ENCODE measurements around the gene ZNF146.
"Not testable (repeated sequence)": the region's sequence is repeated elsewhere in the genome, so short reads cannot be mapped to it uniquely, and the experiment has no call there.

Gene ZNF146

GRCh38 chr19:36236304-36236945 lies 21.5 kb downstream of the ZNF146 start:
- no peak for DNase-seq

DNA sequence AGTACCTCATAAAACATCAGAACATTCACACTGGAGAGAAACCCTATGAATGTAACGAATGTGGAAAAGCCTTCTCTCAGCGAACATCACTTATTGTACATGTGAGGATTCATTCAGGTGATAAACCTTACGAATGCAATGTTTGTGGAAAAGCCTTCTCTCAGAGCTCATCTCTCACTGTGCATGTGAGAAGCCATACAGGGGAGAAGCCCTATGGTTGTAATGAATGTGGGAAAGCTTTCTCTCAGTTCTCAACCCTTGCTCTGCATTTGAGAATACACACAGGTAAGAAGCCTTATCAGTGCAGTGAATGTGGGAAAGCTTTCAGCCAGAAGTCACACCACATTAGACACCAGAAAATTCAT lies 22.0 kb downstream of the ZNF146 start:
- DNase-seq: no peak

GRCh38 chr19:36244066-36244465 lies 29.2 kb downstream of the ZNF146 start:
- no peak for DNase-seq

DNA sequence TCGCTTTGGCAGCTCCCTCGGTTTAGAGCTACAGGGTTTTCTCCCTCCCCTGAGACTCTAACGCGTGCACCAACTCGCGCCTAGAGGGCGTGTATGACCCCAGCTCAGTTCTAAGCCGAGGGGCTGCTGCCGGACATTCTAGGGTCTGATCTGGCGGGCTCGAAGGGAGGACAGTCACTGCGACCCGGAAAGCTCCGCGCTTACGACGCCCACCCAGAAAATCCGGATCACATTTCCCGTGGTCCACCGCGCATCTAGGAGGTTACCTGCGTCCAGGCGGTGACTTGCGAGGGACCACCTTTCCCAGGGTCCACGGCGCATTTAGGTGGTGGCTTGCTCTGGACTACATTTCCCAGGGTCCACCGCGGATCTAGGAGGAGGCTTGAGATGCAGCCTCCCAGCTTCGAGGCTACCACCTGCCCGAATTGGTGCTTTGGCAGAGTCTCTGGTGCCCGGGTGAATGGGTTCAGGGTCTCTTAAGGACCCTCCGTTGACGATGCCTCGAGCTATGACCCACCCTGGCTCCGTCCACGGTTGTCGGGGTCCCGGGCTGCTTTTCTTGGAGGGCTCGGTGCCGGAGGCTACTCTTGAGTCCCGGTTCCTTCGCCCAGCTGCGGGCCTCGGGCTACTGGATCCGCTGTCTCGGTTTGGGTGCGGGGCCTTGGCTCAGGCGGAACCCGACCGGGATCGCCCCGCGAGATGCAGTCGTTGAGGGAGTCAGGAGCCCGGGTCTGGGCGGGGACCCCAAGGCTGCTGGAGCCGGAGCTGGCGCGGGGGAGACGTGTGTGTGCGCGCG lies 30.5 kb downstream of the ZNF146 start:
- DNase-seq: no peak

DNA sequence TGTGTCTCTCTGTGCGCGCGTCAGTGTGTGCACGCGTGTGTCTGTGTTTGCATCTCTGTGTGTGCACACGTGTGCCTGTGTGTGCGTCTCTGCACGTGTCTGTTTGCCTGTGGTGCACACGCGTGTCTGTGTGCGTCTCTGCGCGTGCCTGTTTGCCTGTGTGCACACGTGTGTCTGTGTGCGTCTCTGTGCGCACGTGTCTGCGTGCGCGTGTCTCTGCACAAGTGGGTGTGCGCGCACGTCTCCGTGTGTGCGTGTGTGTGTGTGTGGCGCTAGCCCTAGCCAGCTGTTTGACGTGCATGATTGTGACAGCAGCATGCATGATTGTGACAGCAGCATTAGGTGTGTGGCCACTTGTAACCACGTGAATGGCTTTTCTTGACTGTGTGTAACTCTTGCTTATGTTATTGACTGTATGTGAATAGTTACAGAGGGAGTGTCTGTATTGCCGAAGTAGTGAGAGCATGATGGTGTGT lies 31.1 kb downstream of the ZNF146 start:
- no peak for DNase-seq

DNA sequence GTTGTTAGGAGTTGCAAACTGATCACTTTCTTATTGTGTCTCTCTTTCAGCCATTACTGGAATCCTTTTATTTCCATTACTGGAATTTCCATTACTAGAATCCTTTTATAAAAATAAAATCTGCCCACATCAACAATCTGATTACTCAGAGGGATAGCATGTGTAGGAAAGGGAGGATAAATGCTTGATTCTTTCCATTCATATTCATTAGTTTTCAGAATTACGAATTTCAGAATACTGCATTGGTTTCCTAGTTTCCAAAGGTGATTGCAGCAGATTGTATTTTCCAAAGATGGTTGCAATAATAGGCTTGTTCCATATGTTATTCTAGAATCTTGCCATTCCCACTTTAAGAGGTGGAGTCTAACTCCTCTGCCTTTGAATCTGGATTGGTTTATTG lies 37.1 kb downstream of the ZNF146 start:
- no peak for DNase-seq

- no peak for DNase-seq
Measured at GRCh38 chr19:36254848-36255247, 39.9 kb downstream of the ZNF146 start.

GRCh38 chr19:36255316-36255715 lies 40.4 kb downstream of the ZNF146 start:
- no peak for DNase-seq

DNA sequence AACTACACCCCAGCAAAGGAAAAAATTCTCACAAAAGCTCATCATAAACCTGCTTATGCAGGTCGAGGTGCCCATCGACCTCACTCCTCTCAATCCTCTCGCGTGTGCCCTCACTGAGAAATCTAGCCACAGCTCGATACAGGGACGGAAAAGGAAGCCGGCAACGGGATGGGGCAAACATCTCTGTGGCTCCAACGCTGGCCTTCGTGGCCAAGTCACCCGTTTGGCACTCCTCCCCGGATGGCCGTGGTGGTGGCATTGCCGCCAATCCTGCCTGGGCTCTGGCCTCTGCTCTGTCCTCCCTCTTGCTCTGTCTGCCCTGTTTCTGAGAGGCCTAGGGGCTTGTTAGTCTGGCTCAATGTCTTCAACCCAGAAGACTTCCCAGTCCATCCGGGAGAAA lies 41.2 kb downstream of the ZNF146 start:
- DNase-seq: no peak

- DNase-seq: no peak
Measured at GRCh38 chr19:36256853-36257519, 42.1 kb downstream of the ZNF146 start.

GRCh38 chr19:36257520-36257876 lies 42.6 kb downstream of the ZNF146 start:
- no peak for DNase-seq

DNA sequence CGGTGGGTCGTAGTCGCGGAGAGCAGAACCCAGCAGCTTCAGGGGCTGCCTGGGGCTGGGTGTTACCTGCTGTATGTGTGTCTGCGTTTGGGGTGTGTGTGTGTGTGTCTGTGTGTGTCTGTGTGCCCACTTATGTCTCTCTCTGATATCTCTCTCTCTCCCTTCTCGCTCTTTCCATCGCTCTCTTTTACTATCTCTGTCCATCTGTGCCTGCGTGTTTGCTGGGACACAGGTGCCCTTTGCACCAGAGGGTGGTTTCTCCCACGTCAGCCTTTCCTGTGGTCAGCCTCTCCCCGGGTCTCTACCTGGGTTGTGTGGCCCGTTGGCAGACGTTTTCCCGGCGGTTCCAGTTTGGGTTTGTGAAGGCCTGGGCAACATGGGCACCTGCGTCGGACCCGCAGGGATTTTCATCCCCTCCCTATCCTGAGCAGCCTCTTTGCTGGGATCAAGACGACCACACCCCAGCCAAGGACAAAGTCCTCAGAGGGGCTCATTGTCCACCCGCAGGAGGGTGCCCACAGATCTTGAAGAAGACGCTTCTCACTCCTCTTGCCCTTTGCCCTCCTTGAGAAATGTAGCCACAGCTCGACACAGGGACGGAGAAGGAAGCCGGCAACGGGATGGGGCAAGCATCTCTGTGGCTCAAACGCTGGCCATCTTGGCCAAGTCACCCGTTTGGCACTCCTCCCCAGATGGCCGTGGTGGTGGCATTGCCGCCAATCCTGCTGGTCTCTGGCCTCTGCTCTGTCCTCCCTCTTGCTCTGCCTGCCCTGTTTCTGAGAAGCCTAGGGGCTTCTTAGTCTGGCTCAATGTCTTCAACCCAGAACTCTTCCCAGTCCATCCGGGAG lies 43.3 kb downstream of the ZNF146 start:
- no peak for DNase-seq

DNA sequence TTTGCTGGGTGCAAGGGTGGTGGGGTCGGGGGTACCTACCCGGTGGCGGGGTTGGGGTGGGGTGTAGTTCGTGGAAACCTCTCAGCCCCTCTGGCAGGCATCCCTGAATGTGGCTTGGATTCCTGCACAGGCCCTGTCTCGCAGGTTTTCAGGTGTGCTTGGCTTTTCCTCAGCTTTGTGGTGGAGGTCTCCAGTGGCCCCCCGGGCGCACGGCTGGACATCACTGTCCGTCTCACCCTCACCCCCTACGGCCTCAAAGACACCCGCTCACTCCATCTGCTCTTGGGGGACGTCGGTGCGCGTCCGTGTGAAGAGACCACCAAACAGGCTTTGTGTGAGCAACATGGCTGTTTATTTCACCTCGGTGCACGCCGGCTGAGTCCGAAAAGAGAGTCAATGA lies 44.3 kb downstream of the ZNF146 start:
- DNase-seq: no peak

DNA sequence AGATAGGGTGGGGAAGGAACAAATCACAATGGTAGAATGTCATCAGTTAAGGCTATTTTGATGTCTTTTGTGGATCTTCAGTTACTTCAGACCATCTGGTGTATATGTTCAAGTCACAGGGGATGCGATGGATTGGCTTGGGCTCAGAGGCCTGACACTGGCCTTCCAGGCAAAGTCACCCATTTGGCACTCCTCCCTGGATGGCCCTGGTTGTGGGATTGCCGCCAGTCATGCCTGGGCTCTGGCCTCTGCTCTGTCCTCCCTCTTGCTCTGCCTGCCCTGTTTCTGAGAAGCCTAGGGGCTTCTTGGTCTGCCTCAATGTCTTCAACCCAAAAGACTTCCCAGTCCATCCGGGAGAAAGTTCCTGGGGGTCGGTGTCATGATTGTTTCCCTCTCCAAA lies 50.2 kb downstream of the ZNF146 start:
- no peak for DNase-seq

- no peak for DNase-seq
Measured at GRCh38 chr19:36265856-36266374, 51.0 kb downstream of the ZNF146 start.

- DNase-seq: no peak
Measured at GRCh38 chr19:36266375-36266961, 51.6 kb downstream of the ZNF146 start.

DNA sequence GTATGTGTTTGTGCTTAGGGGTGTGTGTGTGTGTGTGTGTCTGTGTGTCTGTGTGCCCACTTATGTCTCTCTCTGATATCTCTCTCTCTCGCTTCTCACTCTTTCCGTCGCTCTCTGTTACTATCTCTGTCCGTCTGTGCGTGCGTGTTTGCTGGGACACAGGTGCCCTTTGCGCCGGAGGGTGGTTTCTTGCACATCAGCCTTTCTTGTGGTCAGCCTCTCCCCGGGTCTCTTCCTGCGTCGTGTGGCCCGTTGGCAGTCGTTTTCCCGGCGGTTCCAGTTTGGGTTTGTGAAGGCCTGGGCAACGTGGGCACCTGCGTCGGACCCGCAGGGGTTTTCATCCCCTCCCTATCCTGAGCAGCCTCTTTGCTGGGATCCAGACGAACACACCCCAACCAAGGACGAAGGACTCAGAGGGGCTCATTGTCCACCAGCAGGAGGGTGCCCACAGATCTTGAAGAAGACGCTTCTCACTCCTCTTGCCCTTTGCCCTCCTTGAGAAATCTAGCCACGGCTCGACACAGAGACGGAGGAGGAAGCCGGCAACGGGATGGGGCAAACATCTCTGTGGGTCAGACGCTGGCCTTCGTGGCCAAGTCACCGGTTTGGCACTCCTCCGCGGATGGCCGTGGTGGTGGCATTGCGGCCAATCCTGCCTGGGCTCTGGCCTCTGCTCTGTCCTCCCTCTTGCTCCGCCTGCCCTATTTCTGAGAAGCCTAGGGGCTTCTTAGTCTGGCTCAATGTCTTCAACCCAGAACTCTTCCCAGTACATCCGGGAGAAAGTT lies 52.3 kb downstream of the ZNF146 start:
- no peak for DNase-seq

GRCh38 chr19:36268081-36268480 lies 53.2 kb downstream of the ZNF146 start:
- DNase-seq: not testable (repeated sequence)

DNA sequence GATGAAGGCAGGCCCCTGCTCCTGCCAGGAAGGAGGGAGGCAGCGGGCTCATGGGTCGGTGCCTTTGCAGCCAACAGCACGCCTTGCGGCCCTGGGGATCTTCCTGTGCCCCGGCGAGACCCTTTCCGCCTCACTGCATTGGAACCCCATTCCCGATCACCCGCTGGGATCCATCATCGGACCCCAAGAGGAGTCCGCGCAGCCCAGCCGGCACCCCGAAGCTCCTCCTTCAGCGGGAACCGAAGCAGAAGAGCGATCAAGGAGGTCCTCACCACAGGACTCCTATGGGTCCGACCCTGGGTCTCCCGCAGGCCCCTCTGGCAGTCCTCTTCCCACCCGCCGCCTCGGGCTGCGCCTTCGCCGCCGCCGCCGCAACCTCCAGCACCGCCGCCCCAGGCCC lies 53.7 kb downstream of the ZNF146 start:
- DNase-seq: not testable (repeated sequence)

- DNase-seq: not testable (repeated sequence)
Measured at GRCh38 chr19:36269295-36269694, 54.4 kb downstream of the ZNF146 start.

All from inflammatory macrophage treated with lipopolysaccharide for 1 hour (primary cell).